Epithelial cell of proximal tubule (primary cell): ENCODE data around the gene NFIA. TPM values are rescaled to one million over a fixed set of nuclear protein-coding genes. Genes with fewer than 3 reads are reported as not detected.

Source experiments
- DNase-seq: peaks from one replicate; pipeline ENCODE4 v3.0.0-alpha.2; 2011; ENCODE audit warnings: low read depth
- H3K4me3 ChIP-seq: 2 replicates; pipeline ENCODE4 v1.5.1; 2011; ENCODE audit warnings: low read depth, mild to moderate bottlenecking, low read length
- CTCF ChIP-seq: conservative IDR thresholded peaks from 2 replicates; pipeline ENCODE4 v1.5.1; 2012; ENCODE audit warnings: low read depth, mild to moderate bottlenecking, low read length
- total RNA-seq: library from RNA; depleted of rRNA; stranded (reverse); fragments of >200 nt; gene quantifications from 2 replicates; pipeline ENCODE4 v1.2.3, GENCODE V29; 2015

The NFIA gene
- total RNA-seq, 1 donor from 2014 or later, result 1.6 TPM

DNA sequence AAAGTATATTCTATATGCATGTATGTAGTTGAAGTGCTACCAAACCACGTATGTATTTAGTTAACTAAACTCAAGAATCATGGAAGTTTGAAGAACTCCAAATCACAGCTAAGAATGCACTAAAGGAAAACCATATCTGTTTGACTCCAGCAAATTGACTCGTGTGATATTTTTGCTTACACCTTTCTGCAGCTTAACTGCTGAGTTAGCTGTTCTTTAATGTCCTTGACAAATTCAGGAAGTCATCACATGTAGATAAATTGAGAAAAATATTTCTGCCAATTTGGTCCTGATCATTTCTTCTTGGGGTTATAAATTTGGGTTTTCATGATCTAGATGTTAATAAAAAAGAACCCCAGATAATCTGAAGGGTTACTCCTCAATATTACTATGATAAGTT lies 83.0 kb downstream of the NFIA start:
- no peak for TF ChIP-seq CTCF
- H3K4me3 ChIP-seq, result no peak overlapping the region

DNA sequence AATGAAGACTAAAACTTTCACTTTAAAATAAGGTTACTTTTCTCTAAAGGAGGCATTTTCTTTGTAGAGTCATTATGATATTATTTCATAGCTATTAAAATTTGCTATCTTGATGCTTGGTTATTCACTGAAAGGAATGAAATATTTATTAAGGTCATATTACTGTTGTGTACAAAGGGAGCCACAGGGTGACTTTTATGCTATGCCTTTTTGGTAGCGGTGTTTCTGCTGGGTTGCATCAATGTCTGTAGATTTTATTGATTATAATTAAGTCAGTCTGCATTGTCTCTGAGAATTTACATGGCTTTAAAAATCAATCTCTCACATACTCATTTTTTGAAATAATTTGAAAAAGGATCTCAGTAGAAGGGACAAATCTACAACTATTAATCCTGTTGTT lies 84.9 kb downstream of the NFIA start:
- H3K4me3 ChIP-seq, result no peak overlapping the region
- DNase-seq, result no peak
- no peak for TF ChIP-seq CTCF

More for the DNA sequence above, 83.0 kb downstream of the NFIA start:
- no peak for DNase-seq

DNA sequence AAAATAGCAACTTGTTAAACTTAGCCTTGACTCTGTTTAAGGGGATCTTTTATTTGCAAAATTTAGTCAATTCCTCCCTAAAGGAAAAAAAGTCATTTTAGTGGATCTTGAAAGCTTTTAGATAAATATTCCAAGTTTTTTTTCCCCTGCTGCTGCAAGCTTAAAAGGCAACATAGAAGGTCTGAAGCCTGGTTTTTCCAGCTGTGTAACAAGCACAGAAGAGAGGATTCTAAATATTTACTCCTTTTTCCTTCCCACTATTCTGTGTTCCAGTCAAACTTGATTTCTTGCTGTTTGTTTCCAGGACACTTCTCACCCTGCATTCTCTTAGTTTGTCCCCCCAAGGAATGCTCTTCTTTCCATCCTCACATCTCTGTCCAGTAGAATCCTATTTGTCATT lies 86.7 kb downstream of the NFIA start:
- TF ChIP-seq CTCF, result no peak
- no peak overlapping the region for H3K4me3 ChIP-seq
- DNase-seq, result no peak

- TF ChIP-seq CTCF, result no peak
- H3K4me3 ChIP-seq, result no peak overlapping the region
- no peak for DNase-seq
These were observed 87.3 kb downstream of the NFIA start for GRCh38 chr1:61169634-61170033.

DNA sequence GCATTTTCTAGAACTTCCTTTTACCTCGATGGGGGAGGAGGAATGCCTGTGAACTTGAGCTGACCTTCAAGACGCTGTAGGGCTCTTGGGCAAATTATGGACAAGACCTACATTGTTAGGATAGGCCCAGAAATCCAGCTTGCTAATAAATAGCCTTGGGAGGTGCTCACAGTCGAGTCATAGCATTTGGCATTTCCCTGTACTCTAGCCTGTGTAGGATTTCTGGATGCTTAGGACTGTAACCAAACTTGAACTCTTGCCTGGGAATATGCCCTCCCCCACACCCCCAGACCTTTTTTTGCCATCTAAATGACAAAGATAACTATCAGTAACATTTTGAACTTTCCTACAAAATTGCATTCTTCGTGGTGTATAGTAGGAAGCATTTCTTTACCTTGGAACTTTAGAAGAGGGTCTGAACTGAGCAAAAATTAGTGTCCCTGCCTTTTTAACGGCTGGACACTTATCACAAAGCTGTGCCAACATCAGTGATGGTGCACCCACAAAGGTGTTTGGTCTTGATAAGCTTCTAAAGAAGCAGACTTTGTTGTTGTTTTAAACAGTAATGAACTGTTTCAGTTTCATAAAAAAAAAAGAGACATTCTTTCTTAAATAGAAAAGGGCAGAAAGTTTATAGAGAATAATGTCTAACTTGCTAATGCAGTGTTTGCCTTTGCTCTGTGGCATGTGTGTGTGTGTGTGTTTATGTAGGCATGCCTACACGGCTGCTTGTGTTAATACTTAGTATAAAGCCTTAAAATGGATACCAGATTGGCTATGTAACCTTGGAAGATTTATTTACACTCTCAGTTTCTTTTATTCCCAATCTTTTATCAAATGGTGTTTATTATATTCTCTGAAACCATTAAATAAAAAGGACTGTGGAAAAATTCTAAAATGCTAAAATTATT lies 88.2 kb downstream of the NFIA start:
- DNase-seq, result no peak
- no peak for TF ChIP-seq CTCF
- no peak overlapping the region for H3K4me3 ChIP-seq

DNA sequence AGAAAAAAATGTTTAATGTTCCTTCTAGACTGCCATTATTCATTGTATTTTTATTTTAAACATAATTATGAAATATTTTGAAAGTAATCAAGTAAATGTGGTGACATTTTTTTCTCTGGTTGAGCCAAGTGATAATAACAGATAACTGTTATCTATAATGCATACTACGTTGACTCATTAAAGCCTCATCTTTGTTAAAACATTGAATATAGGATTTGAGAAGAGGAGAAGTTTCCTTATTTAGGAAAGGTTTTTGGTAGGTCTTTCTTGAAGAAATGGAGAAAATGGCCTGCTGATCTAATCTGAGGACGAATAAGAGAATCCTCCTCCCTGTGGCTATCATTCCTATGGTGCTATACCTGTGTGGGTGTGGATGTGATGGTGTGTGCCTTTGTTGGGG lies 89.0 kb downstream of the NFIA start:
- no peak overlapping the region for H3K4me3 ChIP-seq
- DNase-seq, result no peak
- no peak for TF ChIP-seq CTCF

DNA sequence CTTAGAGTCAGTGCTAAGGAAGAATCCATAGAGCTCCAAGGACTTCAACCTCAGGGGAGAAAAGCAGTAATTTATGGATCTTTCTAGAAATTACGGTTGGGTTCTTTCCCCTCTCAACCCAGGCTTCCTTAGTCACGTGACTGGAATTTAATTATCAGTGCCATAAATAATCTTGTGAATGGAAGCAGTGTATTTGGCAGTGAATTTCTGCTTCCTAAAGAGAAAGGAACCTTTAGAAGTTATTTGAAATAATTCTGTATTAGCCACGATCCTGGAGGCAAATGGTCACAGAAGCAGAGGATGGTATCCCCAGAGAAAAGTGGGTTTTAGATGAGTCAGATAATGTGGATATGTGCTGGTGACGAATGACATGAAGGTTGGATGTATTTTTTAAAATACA lies 89.6 kb downstream of the NFIA start:
- DNase-seq, result no peak
- no peak for TF ChIP-seq CTCF
- no peak overlapping the region for H3K4me3 ChIP-seq
